Transverse colon (tissue), 4 donors: ENCODE data around the gene TMEM9. TPM values are rescaled to one million over a fixed set of nuclear protein-coding genes. Genes with fewer than 3 reads are reported as not detected.

ENCODE experiments used
- DNase-seq: peaks from one replicate; pipeline ENCODE4 v3.0.0-alpha.2; 2019
- H3K27ac ChIP-seq, 4 donors: fragments of 200-600 bp; sonication (generic); 2 replicates each; pipeline ENCODE4 v1.5.1; 2016 to 2018; ENCODE audit warnings: inconsistent platforms in 4 of 4
- H3K27me3 ChIP-seq: fragments of 200-600 bp; sonication (generic); 2 replicates; pipeline ENCODE4 v1.5.1; 2017; ENCODE audit warnings: inconsistent platforms
- H3K36me3 ChIP-seq, 4 donors: fragments of 200-600 bp; sonication (generic); 2 replicates each; pipeline ENCODE4 v1.5.1; 2017 to 2019; ENCODE audit warnings: inconsistent platforms in 4 of 4
- H3K4me1 ChIP-seq, 4 donors: fragments of 200-600 bp; sonication (generic); 2 replicates each; pipeline ENCODE4 v1.5.1; 2017 to 2020; ENCODE audit warnings: inconsistent platforms in 4 of 4
- H3K4me3 ChIP-seq, 4 donors: fragments of 200-600 bp; sonication (generic); 1 replicate in 1 of 4; 2 replicates in 3 of 4; pipeline versions ENCODE4 v1.5.1 to v1.6.1; 2017 to 2019; ENCODE audit warnings: inconsistent platforms in 4 of 4
- H3K9me3 ChIP-seq, 2 donors: fragments of 200-600 bp; sonication (generic); 2 replicates each; pipeline ENCODE4 v1.5.1; 2017 to 2019; ENCODE audit warnings: inconsistent platforms in 2 of 2
- EP300 ChIP-seq: sonication (generic); formaldehyde crosslinking; IDR thresholded peaks from one replicate; pipeline ENCODE4 v1.6.1; 2017; ENCODE audit warnings: antibody characterized with exemption, low read depth
- POLR2A ChIP-seq: fragments of 450-650 bp; IDR thresholded peaks from one replicate; pipeline ENCODE4 v1.6.1; 2016; ENCODE audit warnings: antibody characterized with exemption, mild to moderate bottlenecking, moderate library complexity
- POLR2AphosphoS5 ChIP-seq, 3 donors: sonication (generic); formaldehyde crosslinking; IDR thresholded peaks; one replicate each; pipeline ENCODE4 v1.6.1; 2016; ENCODE audit warnings: antibody characterized with exemption in 3 of 3
- WGBS, 2 donors: methylation state at CpG; one replicate each; pipeline ENCODE4 v1.1.5; 2018; ENCODE audit warnings: low coverage in 1 of 2; 5-methylcytosine and 5-hydroxymethylcytosine counted together
- in situ Hi-C, 4 donors: fragments of 200-750 bp; cut with MboI; loops; one replicate each; pipeline versions ENCODE4 v1.15.0 to v1.15.1; 2017; ENCODE audit warnings: low sequenced_read_pairs in 3 of 4, low pct_ligation_motif_present in 1 of 4, low pct_unique_long_range_greater_than_20kb in 1 of 4
- intact Hi-C: fragments of 100-400 bp; cut with DNase I; formaldehyde crosslinking; loops from one replicate; pipeline ENCODE4 v1.15.1; 2023; ENCODE audit warnings: low total_unique reads
- total RNA-seq, 4 donors: library from RNA; depleted of rRNA; stranded (reverse); fragments of >200 nt; gene quantifications; one replicate each; pipeline ENCODE4 v1.1.0, GENCODE V29; 2016
- TF ChIP-seq, protein P1 (sequence below), 5 experiments: fragments of 200-600 bp in 3 of 5; fragments of 450-650 bp in 2 of 5; sonication (generic) in 3 of 5; IDR thresholded peaks; 1 replicate in 2 of 5; 2 replicates in 3 of 5; pipeline ENCODE4 v1.5.1; 2016 to 2017; ENCODE audit warnings: antibody characterized with exemption in 5 of 5, inconsistent platforms in 3 of 5, mild to moderate bottlenecking in 2 of 5, moderate library complexity in 1 of 5

TMEM9 gene
- total RNA-seq, 4 donors from 2014 or later = 6.7 to 35.4 (median 29.4) TPM

DNA sequence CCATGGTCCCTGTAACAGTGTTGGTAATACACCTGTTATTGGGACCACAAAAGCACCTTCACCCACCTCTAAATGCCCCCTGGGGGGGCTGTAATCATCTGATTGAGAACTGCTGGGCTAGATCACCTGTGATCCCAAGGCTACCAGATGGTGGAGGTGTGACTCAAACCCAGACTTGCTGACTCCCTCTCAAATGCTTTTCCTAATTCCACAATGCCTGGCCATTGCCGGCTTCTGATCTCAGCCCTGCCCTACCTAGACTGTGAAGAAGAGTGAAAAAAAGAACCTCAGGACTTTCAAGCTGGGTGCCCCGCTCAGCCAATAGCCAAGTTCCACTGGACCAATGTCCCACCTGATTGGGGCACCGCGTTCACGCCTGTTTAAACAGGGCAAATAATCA, 9.6 kb downstream of the TMEM9 start:
- 77 to 100% methylated on average over 1 to 5 of the region's 5 CpGs for WGBS, 2 donors
- DNase-seq = no peak
- in situ Hi-C loops (loop anchor here in 1 of 4 donors (10.0 kb wide), 1 partner anchor 80 kb away; no protein-coding TSS in a partner anchor), intact Hi-C loops (no loop called here)
- TF ChIP-seq POLR2A (no peak), EP300 (no peak), POLR2AphosphoS5 (IDR thresholded peaks at IDR 0.05) (no peak)
- TF ChIP-seq, protein P1, sequence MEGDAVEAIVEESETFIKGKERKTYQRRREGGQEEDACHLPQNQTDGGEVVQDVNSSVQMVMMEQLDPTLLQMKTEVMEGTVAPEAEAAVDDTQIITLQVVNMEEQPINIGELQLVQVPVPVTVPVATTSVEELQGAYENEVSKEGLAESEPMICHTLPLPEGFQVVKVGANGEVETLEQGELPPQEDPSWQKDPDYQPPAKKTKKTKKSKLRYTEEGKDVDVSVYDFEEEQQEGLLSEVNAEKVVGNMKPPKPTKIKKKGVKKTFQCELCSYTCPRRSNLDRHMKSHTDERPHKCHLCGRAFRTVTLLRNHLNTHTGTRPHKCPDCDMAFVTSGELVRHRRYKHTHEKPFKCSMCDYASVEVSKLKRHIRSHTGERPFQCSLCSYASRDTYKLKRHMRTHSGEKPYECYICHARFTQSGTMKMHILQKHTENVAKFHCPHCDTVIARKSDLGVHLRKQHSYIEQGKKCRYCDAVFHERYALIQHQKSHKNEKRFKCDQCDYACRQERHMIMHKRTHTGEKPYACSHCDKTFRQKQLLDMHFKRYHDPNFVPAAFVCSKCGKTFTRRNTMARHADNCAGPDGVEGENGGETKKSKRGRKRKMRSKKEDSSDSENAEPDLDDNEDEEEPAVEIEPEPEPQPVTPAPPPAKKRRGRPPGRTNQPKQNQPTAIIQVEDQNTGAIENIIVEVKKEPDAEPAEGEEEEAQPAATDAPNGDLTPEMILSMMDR (IDR thresholded peaks at IDR 0.05) = no peak
- H3K9me3 ChIP-seq = no peaks in the 10 kb centered on the region
- no peaks in the 10 kb centered on the region for H3K27me3 ChIP-seq
- H3K4me1 ChIP-seq = no peaks in the 10 kb centered on the region
- no peak overlapping the region for H3K4me3 ChIP-seq
- H3K27ac ChIP-seq = no peak overlapping the region
- peaks cover 0 to 12% (median 0%) of the 10 kb centered on the region in 4 donors for H3K36me3 ChIP-seq

DNA sequence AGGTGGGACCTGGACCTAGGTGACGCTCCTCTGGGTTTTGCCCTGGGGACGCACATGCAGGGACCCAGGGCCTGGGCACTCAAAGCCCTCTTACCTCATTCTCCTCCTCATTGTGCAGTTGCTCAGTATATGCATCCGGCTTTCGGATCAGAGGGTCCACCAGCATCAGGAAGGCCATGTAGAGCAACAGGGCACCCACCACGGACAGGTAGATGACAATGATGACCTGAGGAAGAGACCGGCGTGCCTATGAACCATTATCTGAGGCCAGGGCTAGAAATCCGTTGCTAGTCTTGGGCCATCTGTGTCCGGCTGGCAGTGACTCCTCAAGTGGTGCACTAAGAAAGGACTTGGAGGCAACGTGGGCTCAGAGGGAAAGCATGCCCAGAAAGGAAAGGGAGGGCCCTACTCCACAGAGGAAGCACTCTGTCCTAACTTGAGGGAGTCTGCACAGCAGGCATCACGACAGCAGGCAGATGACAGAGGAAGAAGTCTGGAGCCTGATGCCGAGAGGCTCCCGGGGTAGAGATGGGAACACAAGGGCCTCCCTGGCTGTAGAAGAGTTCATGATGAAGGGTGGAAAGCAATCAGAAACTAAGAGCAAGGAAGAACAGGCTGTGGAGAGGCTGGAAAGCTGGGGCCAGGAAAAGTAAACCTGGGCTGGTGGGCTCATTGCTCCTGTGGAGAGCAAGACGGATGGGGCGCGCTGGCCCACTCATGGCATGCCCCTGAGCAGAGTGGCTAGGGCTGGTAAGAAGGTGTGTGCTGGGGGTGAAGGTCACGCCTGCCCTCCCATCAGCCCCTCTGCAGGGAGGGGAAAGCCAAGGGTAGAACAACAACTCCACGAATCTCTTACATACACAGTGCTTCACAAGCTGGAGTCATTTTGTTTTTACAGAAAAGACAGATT, 10.3 kb downstream of the TMEM9 start:
- WGBS, 2 donors = 92 to 97% methylated on average over 6 to 18 of the region's 18 CpGs
- TF ChIP-seq POLR2A (no peak), POLR2AphosphoS5 (IDR thresholded peaks at IDR 0.05) (no peak), EP300 (no peak)
- TF ChIP-seq, protein P1 (IDR thresholded peaks at IDR 0.05) = no peak
- Histone ChIP-seq H3K9me3 (no peaks in the 10 kb centered on the region), H3K4me3 (no peak overlapping the region), H3K27me3 (no peaks in the 10 kb centered on the region), H3K27ac (no peak overlapping the region), H3K4me1 (no peaks in the 10 kb centered on the region), H3K36me3 (peaks cover 0 to 12% (median 0%) of the 10 kb centered on the region in 4 donors)
- intact Hi-C loops (no loop called here), in situ Hi-C loops (loop anchor here in 1 of 4 donors (10.0 kb wide), 1 partner anchor 81 kb away; no protein-coding TSS in a partner anchor)
- no peak for DNase-seq

DNA sequence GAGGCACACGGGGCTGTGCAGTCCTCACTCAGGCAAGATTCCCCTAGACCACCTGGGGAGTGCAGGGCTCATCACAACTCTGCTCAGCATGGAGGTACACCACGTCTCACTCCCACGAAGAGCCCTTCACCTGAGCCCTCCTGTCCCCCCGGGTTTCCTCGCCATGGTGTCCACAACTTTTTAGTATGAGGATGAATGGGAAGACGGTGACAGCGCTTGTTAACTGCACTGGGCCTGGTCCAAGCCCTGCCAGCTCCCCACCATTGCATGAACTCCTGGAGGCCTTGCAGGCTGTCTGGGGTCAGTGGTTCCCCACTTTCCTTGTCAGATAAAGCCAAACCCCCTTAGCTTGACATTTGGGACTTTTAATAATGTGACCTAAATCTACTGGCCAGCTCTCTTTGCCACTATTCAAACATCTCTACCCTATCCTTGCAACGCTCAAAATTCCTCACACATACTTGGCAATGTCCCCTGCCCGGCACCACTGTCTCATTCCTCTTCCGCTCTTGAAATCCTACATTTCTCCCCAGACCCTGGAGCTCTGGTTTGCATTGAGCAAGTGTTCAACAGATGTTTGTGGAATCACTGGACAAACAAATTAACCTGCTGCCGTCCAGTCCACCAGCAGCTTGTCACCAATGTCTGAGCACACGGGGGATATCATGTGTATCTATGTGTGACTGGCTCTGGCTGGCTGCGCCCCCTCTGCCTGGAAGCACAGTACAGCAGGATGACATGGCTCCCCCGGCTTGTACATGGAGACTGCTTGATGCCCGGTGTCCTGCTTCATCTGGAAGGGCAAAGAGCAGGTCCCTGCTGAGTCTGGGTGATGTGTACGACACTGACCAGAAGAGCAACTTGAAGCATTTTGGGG, 11.2 kb downstream of the TMEM9 start:
- 86 to 89% methylated on average over 3 to 13 of the region's 16 CpGs for WGBS, 2 donors
- no peak for DNase-seq
- Histone ChIP-seq H3K27ac (no peak overlapping the region), H3K9me3 (no peaks in the 10 kb centered on the region), H3K4me3 (no peak overlapping the region), H3K27me3 (no peaks in the 10 kb centered on the region), H3K36me3 (peaks cover 0 to 12% (median 0%) of the 10 kb centered on the region in 4 donors), H3K4me1 (peaks cover 0 to 3% (median 2%) of the 10 kb centered on the region in 4 donors)
- intact Hi-C loops = no loop called here
- in situ Hi-C loops = loop anchor here in 1 of 4 donors (10.0 kb wide), 1 partner anchor 82 kb away; no protein-coding TSS in a partner anchor
- TF ChIP-seq POLR2AphosphoS5 (IDR thresholded peaks at IDR 0.05) (no peak), EP300 (no peak), POLR2A (no peak)
- TF ChIP-seq, protein P1 (IDR thresholded peaks at IDR 0.05) = no peak
